Kidney (tissue), 14 donors: ENCODE data around the gene SH2D5. TPM values are rescaled to one million over a fixed set of nuclear protein-coding genes. Genes with fewer than 3 reads are reported as not detected.
A peak's percentile ranks its signal among the peaks of the same experiment; 100 is the strongest.
"Not testable (repeated sequence)": the region's sequence is repeated elsewhere in the genome, so short reads cannot be mapped to it uniquely, and the experiment has no call there.

Source experiments
- DNase-seq, 5 donors: peaks; one replicate each; pipeline ENCODE4 v3.0.0-alpha.2; 2013 to 2020
- FAIRE-seq: peaks from 2 replicates; lab custom pipeline; 2012; peaks lifted over from hg19 to GRCh38; lab: Jason Lieb, UNC
- H3K27ac ChIP-seq, 2 donors: one replicate each; pipeline ENCODE4 v1.7.0; 2013; ENCODE audit warnings: low read depth in 2 of 2, low read length in 2 of 2, inconsistent platforms in 1 of 2
- H3K27me3 ChIP-seq: one replicate; pipeline ENCODE4 v1.7.1; 2013; ENCODE audit warnings: low read length, inconsistent platforms; ENCODE audit not compliant: control insufficient read depth, insufficient read depth
- H3K36me3 ChIP-seq, 3 donors: one replicate each; pipeline versions ENCODE4 v1.7.0 to v1.7.1; 2013; ENCODE audit warnings: low read length in 3 of 3, control low read depth in 1 of 3, inconsistent platforms in 1 of 3; ENCODE audit not compliant: insufficient read depth in 3 of 3, control insufficient read depth in 2 of 3
- H3K4me1 ChIP-seq, 3 donors: one replicate each; pipeline versions ENCODE4 v1.7.0 to v1.7.1; 2013; ENCODE audit warnings: low read length in 3 of 3, inconsistent platforms in 1 of 3, low read depth in 1 of 3; ENCODE audit not compliant: control insufficient read depth in 2 of 3, insufficient read depth in 2 of 3
- H3K4me3 ChIP-seq, 3 donors: one replicate each; pipeline versions ENCODE4 v1.7.0 to v1.8.1; 2013; ENCODE audit warnings: low read length in 3 of 3, control low read depth in 1 of 3, inconsistent platforms in 1 of 3
- H3K9ac ChIP-seq, 3 donors: one replicate each; pipeline versions ENCODE4 v1.7.0 to v1.7.1; 2013; ENCODE audit warnings: low read length in 3 of 3, control low read depth in 1 of 3, inconsistent platforms in 1 of 3
- H3K9me3 ChIP-seq, 3 donors: one replicate each; pipeline versions ENCODE4 v1.7.0 to v1.7.1; 2013; ENCODE audit warnings: low read length in 3 of 3, control low read depth in 1 of 3, inconsistent platforms in 1 of 3; ENCODE audit not compliant: control insufficient read depth in 2 of 3, insufficient read depth in 1 of 3
- CTCF ChIP-seq: IDR thresholded peaks from 3 replicates; pipeline ENCODE4 v1.5.1; 2012; ENCODE audit warnings: mild to moderate bottlenecking, moderate library complexity, borderline replicate concordance; ENCODE audit not compliant: insufficient read depth; ENCODE audit errors: extremely low read depth
- intact Hi-C: fragments of 100-400 bp; cut with DNase I; formaldehyde crosslinking; loops from one replicate; pipeline ENCODE4 v1.11.1; 2022
- polyA plus RNA-seq: library from polyadenylated mRNA; stranded (reverse); fragments of 350-450 nt; fragmentation: Illumina TruSeq; extraction: RNeasy Lipid Tissue Mini Kit (QIAGEN cat#74804); gene quantifications from one replicate; pipeline ENCODE4 v1.2.3, GENCODE V29; 2014; ENCODE audit warnings: low read depth, low replicate concordance; ENCODE audit not compliant: insufficient read depth
- total RNA-seq: library from RNA; stranded (reverse); fragmentation: NEBNext Ultra II Directional; extraction: Animal tissue kit (Norgen Biotek cat#: 25700); gene quantifications from one replicate; pipeline ENCODE4 v1.2.1, GENCODE V29; 2021
- donor health status: control.
- donor health status: control.
- donor health status: control.
- donor health status: control.
- donor health status: control.
- donor health status: DM: yes; HTN: yes; CAD: no.
- donor health status: Normal renal cell carcinoma (clear cell type).

SH2D5 gene
- total and polyA plus RNA-seq, 2 donors from 2014 or later, result 0.19 to 0.57 TPM

GRCh38 chr1:20720631-20721091 is 11.8 kb downstream of the SH2D5 start:
- intact Hi-C loops, result no loop called here
- Histone ChIP-seq H3K27ac (no peak overlapping the region), H3K27me3 (no peaks in the 10 kb centered on the region), H3K36me3 (no peaks in the 10 kb centered on the region), H3K4me1 (no peaks in the 10 kb centered on the region), H3K9me3 (no peaks in the 10 kb centered on the region), H3K9ac (no peak overlapping the region), H3K4me3 (no peak overlapping the region)
- no peak for DNase-seq
- no peak for FAIRE-seq
- no peak for TF ChIP-seq CTCF

GRCh38 chr1:20719871-20720620 is 12.5 kb downstream of the SH2D5 start:
- no peak overlapping the region for H3K27ac ChIP-seq
- H3K36me3 ChIP-seq, result no peaks in the 10 kb centered on the region
- H3K27me3 ChIP-seq, result no peaks in the 10 kb centered on the region
- H3K4me3 ChIP-seq, result no peak overlapping the region
- intact Hi-C loops, result no loop called here
- TF ChIP-seq CTCF, result no peak
- no peaks in the 10 kb centered on the region for H3K4me1 ChIP-seq
- H3K9ac ChIP-seq, result no peak overlapping the region
- DNase-seq, result no peak
- no peaks in the 10 kb centered on the region for H3K9me3 ChIP-seq
- no peak for FAIRE-seq

GRCh38 chr1:20719261-20719660 is 13.2 kb downstream of the SH2D5 start:
- no peaks in the 10 kb centered on the region for H3K27me3 ChIP-seq
- no peak for TF ChIP-seq CTCF
- no peaks in the 10 kb centered on the region for H3K9me3 ChIP-seq
- no peak overlapping the region for H3K4me3 ChIP-seq
- H3K4me1 ChIP-seq, result no peaks in the 10 kb centered on the region
- no peak for FAIRE-seq
- H3K9ac ChIP-seq, result no peak overlapping the region
- intact Hi-C loops, result no loop called here
- DNase-seq, result peak in 1 of 5 donors; percentile 28
- H3K36me3 ChIP-seq, result no peaks in the 10 kb centered on the region
- no peak overlapping the region for H3K27ac ChIP-seq

- intact Hi-C loops, H3K36me3 ChIP-seq, FAIRE-seq, H3K27me3 ChIP-seq, H3K9ac ChIP-seq, H3K9me3 ChIP-seq, H3K4me3 ChIP-seq, H3K4me1 ChIP-seq: not testable (repeated sequence)
- DNase-seq, result peak in 1 of 5 donors; percentile 15
- H3K27ac ChIP-seq, result peak overlapping the region in 1 of 2 donors; percentile 17
Observed at GRCh38 chr1:20718343-20718882, 14.1 kb downstream of the SH2D5 start.
